ENCODE measurements around the gene ITGA7. TPM values are rescaled to one million over a fixed set of nuclear protein-coding genes. Genes with fewer than 3 reads are reported as not detected.

ITGA7 gene
- polyA plus RNA-seq, 2 donors, result 15.3 to 24.6 TPM

DNA sequence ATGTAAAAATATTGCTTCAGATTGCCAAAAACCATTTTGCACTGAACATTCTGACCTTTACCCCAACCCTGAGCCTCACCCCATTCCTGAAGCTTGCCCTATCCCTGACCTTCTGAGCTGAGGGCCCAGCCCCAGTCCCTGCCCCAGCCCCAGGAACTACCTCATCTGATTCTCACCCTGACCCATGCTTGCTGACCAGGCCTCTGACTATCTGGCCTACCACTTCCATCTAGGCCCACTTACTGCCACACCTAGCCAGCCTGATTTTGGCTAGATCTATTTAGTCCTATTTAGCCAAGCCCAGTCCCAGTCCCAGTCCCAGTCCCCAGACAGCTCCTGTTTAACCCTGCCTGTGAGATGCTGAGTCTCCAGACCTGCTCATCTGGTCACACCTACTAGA is 37.4 kb downstream of the ITGA7 start:
- Histone ChIP-seq H3K36me3 (ENCODE audit: control insufficient read depth in 2 of 2, insufficient read depth in 2 of 2, low read length in 1 of 2) (no peaks in the 10 kb centered on the region), H3K4me1 (ENCODE audit: control insufficient read depth in 2 of 2, insufficient read depth in 2 of 2, low read length in 1 of 2) (peaks cover 2 to 3% of the 10 kb centered on the region in 2 donors), H3K4me3 (ENCODE audit: low read depth in 1 of 2, low read length in 2 of 2) (no peak overlapping the region), H3K27ac (ENCODE audit: low read depth in 2 of 2, low read length in 1 of 2) (no peak overlapping the region), H3K27me3 (ENCODE audit: control insufficient read depth in 1 of 2, insufficient read depth in 2 of 2, low read length in 2 of 2) (no peaks in the 10 kb centered on the region), H3K9me3 (ENCODE audit: control insufficient read depth in 2 of 2, insufficient read depth in 1 of 2, low read depth in 1 of 2, low read length in 1 of 2) (no peaks in the 10 kb centered on the region)

- Histone ChIP-seq H3K27ac (ENCODE audit: low read depth in 2 of 2, low read length in 1 of 2) (no peak overlapping the region), H3K9me3 (ENCODE audit: control insufficient read depth in 2 of 2, insufficient read depth in 1 of 2, low read depth in 1 of 2, low read length in 1 of 2) (no peaks in the 10 kb centered on the region), H3K36me3 (ENCODE audit: control insufficient read depth in 2 of 2, insufficient read depth in 2 of 2, low read length in 1 of 2) (no peaks in the 10 kb centered on the region), H3K4me1 (ENCODE audit: control insufficient read depth in 2 of 2, insufficient read depth in 2 of 2, low read length in 1 of 2) (peaks cover 0 to 3% of the 10 kb centered on the region in 2 donors), H3K27me3 (ENCODE audit: control insufficient read depth in 1 of 2, insufficient read depth in 2 of 2, low read length in 2 of 2) (no peaks in the 10 kb centered on the region), H3K4me3 (ENCODE audit: low read depth in 1 of 2, low read length in 2 of 2) (no peak overlapping the region)
- 71 to 80% methylated on average over 7 of the region's 7 CpGs for WGBS, 2 donors
These were observed 41.2 kb downstream of the ITGA7 start for GRCh38 chr12:55666508-55666907.

- Histone ChIP-seq H3K4me1 (ENCODE audit: control insufficient read depth in 2 of 2, insufficient read depth in 2 of 2, low read length in 1 of 2) (no peaks in the 10 kb centered on the region), H3K36me3 (ENCODE audit: control insufficient read depth in 2 of 2, insufficient read depth in 2 of 2, low read length in 1 of 2) (no peaks in the 10 kb centered on the region), H3K27ac (ENCODE audit: low read depth in 2 of 2, low read length in 1 of 2) (no peak overlapping the region), H3K9me3 (ENCODE audit: control insufficient read depth in 2 of 2, insufficient read depth in 1 of 2, low read depth in 1 of 2, low read length in 1 of 2) (no peaks in the 10 kb centered on the region), H3K27me3 (ENCODE audit: control insufficient read depth in 1 of 2, insufficient read depth in 2 of 2, low read length in 2 of 2) (no peaks in the 10 kb centered on the region), H3K4me3 (ENCODE audit: low read depth in 1 of 2, low read length in 2 of 2) (no peak overlapping the region)
- WGBS, 2 donors, result 83 to 86% methylated on average over 10 of the region's 10 CpGs
These were observed 42.9 kb downstream of the ITGA7 start for GRCh38 chr12:55664826-55665225.

DNA sequence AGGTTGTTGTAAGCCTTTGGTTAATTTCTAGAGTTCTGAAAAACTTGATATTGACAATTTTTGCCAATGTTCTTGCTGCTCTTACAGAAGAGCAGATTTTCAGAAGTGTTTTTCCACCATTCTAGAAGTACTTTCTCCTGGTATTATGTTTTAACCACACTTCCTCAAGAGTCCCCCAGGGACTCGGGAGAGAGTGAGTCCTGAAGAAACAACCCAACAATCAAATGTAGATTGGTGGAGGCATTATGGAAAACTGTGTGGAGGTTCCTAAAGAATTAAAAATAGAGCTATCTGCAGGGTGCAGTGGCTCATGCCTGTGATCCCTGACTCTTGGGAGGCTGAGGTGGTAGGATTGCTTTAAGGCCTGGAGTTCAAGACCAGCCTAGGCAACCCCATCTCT is 44.3 kb downstream of the ITGA7 start:
- no peaks in the 10 kb centered on the region for H3K27me3 ChIP-seq (ENCODE audit: control insufficient read depth in 1 of 2, insufficient read depth in 2 of 2, low read length in 2 of 2)
- 50 to 60% methylated on average over 1 of the region's 1 CpG for WGBS, 2 donors
- no peaks in the 10 kb centered on the region for H3K36me3 ChIP-seq (ENCODE audit: control insufficient read depth in 2 of 2, insufficient read depth in 2 of 2, low read length in 1 of 2)
- no peaks in the 10 kb centered on the region for H3K9me3 ChIP-seq (ENCODE audit: control insufficient read depth in 2 of 2, insufficient read depth in 1 of 2, low read depth in 1 of 2, low read length in 1 of 2)
- no peaks in the 10 kb centered on the region for H3K4me1 ChIP-seq (ENCODE audit: control insufficient read depth in 2 of 2, insufficient read depth in 2 of 2, low read length in 1 of 2)
- no peak overlapping the region for H3K27ac ChIP-seq (ENCODE audit: low read depth in 2 of 2, low read length in 1 of 2)
- H3K4me3 ChIP-seq (ENCODE audit: low read depth in 1 of 2, low read length in 2 of 2), result no peak overlapping the region

GRCh38 chr12:55659486-55660385 is 48.0 kb downstream of the ITGA7 start:
- no peak overlapping the region for H3K27ac ChIP-seq (ENCODE audit: low read depth in 2 of 2, low read length in 1 of 2)
- H3K4me1 ChIP-seq (ENCODE audit: control insufficient read depth in 2 of 2, insufficient read depth in 2 of 2, low read length in 1 of 2), result no peaks in the 10 kb centered on the region
- 69 to 75% methylated on average over 9 of the region's 9 CpGs for WGBS, 2 donors

DNA sequence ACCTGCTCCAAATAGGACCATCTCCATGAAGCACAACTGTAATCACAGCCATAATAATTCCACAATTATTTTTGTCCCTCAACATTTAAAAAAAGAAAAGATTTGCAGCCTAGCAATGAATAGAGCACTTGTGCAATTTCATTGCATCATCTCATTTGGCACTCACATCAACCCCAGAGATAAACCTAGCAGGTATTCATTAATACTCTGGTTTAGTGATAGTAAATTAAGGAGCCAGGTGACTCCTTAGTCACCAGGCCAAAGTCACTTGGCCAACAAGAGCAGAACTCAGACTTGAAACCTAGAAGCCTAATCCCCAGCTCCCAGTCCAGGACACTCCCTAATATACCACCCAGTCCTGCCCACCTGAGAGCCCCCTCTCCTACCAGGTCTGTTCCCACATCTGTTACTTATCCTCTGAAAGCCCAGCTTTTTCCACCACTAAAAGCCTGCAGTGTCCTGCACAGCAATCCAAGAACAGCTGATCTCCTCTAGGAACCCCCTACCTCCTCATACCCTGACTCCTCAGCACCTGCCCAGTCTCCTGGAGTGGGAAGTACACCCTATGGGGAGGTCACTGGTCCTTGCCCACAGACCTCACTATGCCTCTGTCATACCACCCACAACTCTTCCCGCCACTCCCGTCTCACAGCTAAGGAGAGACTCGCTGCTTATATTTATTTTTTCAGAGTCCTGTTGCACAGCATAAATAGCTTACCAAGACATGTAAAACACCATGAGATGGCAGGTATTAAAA is 48.9 kb downstream of the ITGA7 start:
- H3K4me3 ChIP-seq (ENCODE audit: low read depth in 1 of 2, low read length in 2 of 2), result no peak overlapping the region
- no peak overlapping the region for H3K27ac ChIP-seq (ENCODE audit: low read depth in 2 of 2, low read length in 1 of 2)
- H3K4me1 ChIP-seq (ENCODE audit: control insufficient read depth in 2 of 2, insufficient read depth in 2 of 2, low read length in 1 of 2), result no peaks in the 10 kb centered on the region
- no peaks in the 10 kb centered on the region for H3K36me3 ChIP-seq (ENCODE audit: control insufficient read depth in 2 of 2, insufficient read depth in 2 of 2, low read length in 1 of 2)
- no peaks in the 10 kb centered on the region for H3K9me3 ChIP-seq (ENCODE audit: control insufficient read depth in 2 of 2, insufficient read depth in 1 of 2, low read depth in 1 of 2, low read length in 1 of 2)
- H3K27me3 ChIP-seq (ENCODE audit: control insufficient read depth in 1 of 2, insufficient read depth in 2 of 2, low read length in 2 of 2), result no peaks in the 10 kb centered on the region
- 75 to 79% methylated on average over 3 of the region's 3 CpGs for WGBS, 2 donors

More at GRCh38 chr12:55659486-55660385, 48.0 kb downstream of the ITGA7 start:
- H3K27me3 ChIP-seq (ENCODE audit: control insufficient read depth in 1 of 2, insufficient read depth in 2 of 2, low read length in 2 of 2), result no peaks in the 10 kb centered on the region
- no peaks in the 10 kb centered on the region for H3K36me3 ChIP-seq (ENCODE audit: control insufficient read depth in 2 of 2, insufficient read depth in 2 of 2, low read length in 1 of 2)
- H3K4me3 ChIP-seq (ENCODE audit: low read depth in 1 of 2, low read length in 2 of 2), result no peak overlapping the region
- no peaks in the 10 kb centered on the region for H3K9me3 ChIP-seq (ENCODE audit: control insufficient read depth in 2 of 2, insufficient read depth in 1 of 2, low read depth in 1 of 2, low read length in 1 of 2)

DNA sequence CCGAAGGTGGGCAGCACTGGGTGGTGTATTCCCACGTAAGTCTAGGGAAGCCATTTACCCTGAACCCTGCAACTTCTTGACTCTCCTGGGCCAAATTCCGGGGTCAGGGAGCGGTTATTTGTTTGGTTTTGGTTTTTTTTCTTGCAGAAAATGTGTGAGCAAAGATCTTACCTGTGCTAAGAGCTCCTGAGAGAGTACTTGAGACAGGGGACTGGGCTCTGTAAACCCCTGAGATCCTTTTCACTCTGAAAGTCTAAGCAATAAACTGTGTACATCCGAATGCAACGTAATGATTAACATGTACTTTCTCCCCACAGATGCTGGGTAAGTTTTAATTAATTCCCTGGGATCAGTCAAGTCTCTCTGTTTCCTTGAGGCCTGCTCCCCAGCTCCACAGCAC is 49.5 kb downstream of the ITGA7 start:
- no peak overlapping the region for H3K4me3 ChIP-seq (ENCODE audit: low read depth in 1 of 2, low read length in 2 of 2)
- no peak overlapping the region for H3K27ac ChIP-seq (ENCODE audit: low read depth in 2 of 2, low read length in 1 of 2)
- H3K4me1 ChIP-seq (ENCODE audit: control insufficient read depth in 2 of 2, insufficient read depth in 2 of 2, low read length in 1 of 2), result no peaks in the 10 kb centered on the region
- H3K9me3 ChIP-seq (ENCODE audit: control insufficient read depth in 2 of 2, insufficient read depth in 1 of 2, low read depth in 1 of 2, low read length in 1 of 2), result no peaks in the 10 kb centered on the region
- whole genome bisulfite sequencing, 2 donors, result 72 to 83% methylated on average over 6 of the region's 6 CpGs
- no peaks in the 10 kb centered on the region for H3K27me3 ChIP-seq (ENCODE audit: control insufficient read depth in 1 of 2, insufficient read depth in 2 of 2, low read length in 2 of 2)
- no peaks in the 10 kb centered on the region for H3K36me3 ChIP-seq (ENCODE audit: control insufficient read depth in 2 of 2, insufficient read depth in 2 of 2, low read length in 1 of 2)

DNA sequence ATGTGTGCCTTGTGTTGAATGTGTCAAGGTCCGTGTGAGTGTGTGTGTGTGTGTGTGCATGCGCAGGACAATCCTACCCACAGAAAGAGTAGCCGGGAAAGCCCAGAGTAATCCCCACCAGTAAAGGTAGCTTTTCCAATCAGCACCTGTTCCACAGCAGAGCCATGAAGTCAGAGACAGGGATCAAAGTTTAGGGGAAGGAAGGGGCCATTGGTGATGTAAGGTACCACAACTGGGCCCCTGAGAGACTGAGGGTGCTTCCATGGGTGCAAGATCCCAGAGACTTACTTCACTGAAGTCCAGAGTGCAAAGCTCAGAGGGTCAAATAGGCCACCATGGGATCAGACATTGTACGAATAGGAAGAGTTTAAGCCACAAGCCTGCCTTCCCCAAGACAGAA is 50.5 kb downstream of the ITGA7 start:
- Histone ChIP-seq H3K36me3 (ENCODE audit: control insufficient read depth in 2 of 2, insufficient read depth in 2 of 2, low read length in 1 of 2) (no peaks in the 10 kb centered on the region), H3K27ac (ENCODE audit: low read depth in 2 of 2, low read length in 1 of 2) (no peak overlapping the region), H3K27me3 (ENCODE audit: control insufficient read depth in 1 of 2, insufficient read depth in 2 of 2, low read length in 2 of 2) (no peaks in the 10 kb centered on the region), H3K9me3 (ENCODE audit: control insufficient read depth in 2 of 2, insufficient read depth in 1 of 2, low read depth in 1 of 2, low read length in 1 of 2) (no peaks in the 10 kb centered on the region), H3K4me1 (ENCODE audit: control insufficient read depth in 2 of 2, insufficient read depth in 2 of 2, low read length in 1 of 2) (no peaks in the 10 kb centered on the region), H3K4me3 (ENCODE audit: low read depth in 1 of 2, low read length in 2 of 2) (no peak overlapping the region)
- WGBS, 2 donors, result 59 to 82% methylated on average over 4 of the region's 4 CpGs

GRCh38 chr12:55654511-55655214 is 53.0 kb downstream of the ITGA7 start:
- Histone ChIP-seq H3K36me3 (ENCODE audit: control insufficient read depth in 2 of 2, insufficient read depth in 2 of 2, low read length in 1 of 2) (no peaks in the 10 kb centered on the region), H3K27ac (ENCODE audit: low read depth in 2 of 2, low read length in 1 of 2) (no peak overlapping the region), H3K4me1 (ENCODE audit: control insufficient read depth in 2 of 2, insufficient read depth in 2 of 2, low read length in 1 of 2) (no peaks in the 10 kb centered on the region), H3K27me3 (ENCODE audit: control insufficient read depth in 1 of 2, insufficient read depth in 2 of 2, low read length in 2 of 2) (no peaks in the 10 kb centered on the region), H3K9me3 (ENCODE audit: control insufficient read depth in 2 of 2, insufficient read depth in 1 of 2, low read depth in 1 of 2, low read length in 1 of 2) (no peaks in the 10 kb centered on the region), H3K4me3 (ENCODE audit: low read depth in 1 of 2, low read length in 2 of 2) (no peak overlapping the region)
- 85 to 92% methylated on average over 17 of the region's 17 CpGs for WGBS, 2 donors
